ENCODE measurements around the gene PRPF8. TPM values are rescaled to one million over a fixed set of nuclear protein-coding genes. Genes with fewer than 3 reads are reported as not detected.

The PRPF8 gene
- total RNA-seq, 1 donor from 2014 or later = 263 TPM

DNA sequence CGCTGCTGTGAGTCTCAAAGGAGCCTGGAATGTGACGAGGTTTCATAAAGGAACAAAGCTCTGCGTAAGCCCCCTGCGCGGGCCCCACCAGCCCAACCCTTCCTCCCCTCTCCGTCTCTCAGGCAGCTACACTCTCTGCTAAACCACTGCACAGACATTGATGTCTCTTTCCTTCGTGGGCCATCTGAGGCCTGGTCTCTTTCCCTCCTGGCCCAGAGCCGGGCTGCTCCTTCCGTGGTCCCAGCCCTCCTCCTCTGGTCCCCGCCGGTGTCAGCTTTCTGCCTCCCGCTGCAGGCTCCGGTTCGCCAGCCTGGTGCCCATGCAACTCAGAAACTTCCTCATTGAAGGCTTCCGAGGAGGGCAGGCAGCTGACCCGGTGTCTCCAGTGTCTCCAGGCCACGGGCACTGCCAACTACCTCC lies 46.5 kb downstream of the PRPF8 start:
- H3K4me3 ChIP-seq = no peak overlapping the region
- peaks cover 31% of the 10 kb centered on the region for H3K36me3 ChIP-seq
- no peak for DNase-seq
- peaks cover 4% of the 10 kb centered on the region for H3K4me1 ChIP-seq
- intact Hi-C loops (cut with DNase I) = no loop called here
- TF ChIP-seq, protein P1, sequence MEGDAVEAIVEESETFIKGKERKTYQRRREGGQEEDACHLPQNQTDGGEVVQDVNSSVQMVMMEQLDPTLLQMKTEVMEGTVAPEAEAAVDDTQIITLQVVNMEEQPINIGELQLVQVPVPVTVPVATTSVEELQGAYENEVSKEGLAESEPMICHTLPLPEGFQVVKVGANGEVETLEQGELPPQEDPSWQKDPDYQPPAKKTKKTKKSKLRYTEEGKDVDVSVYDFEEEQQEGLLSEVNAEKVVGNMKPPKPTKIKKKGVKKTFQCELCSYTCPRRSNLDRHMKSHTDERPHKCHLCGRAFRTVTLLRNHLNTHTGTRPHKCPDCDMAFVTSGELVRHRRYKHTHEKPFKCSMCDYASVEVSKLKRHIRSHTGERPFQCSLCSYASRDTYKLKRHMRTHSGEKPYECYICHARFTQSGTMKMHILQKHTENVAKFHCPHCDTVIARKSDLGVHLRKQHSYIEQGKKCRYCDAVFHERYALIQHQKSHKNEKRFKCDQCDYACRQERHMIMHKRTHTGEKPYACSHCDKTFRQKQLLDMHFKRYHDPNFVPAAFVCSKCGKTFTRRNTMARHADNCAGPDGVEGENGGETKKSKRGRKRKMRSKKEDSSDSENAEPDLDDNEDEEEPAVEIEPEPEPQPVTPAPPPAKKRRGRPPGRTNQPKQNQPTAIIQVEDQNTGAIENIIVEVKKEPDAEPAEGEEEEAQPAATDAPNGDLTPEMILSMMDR (IDR thresholded peaks at IDR 0.05) = no peak
- H3K27me3 ChIP-seq = no peaks in the 10 kb centered on the region
- ATAC-seq = peak; percentile 1
- H3K9me3 ChIP-seq = no peaks in the 10 kb centered on the region
- H3K27ac ChIP-seq = no peak overlapping the region

DNA sequence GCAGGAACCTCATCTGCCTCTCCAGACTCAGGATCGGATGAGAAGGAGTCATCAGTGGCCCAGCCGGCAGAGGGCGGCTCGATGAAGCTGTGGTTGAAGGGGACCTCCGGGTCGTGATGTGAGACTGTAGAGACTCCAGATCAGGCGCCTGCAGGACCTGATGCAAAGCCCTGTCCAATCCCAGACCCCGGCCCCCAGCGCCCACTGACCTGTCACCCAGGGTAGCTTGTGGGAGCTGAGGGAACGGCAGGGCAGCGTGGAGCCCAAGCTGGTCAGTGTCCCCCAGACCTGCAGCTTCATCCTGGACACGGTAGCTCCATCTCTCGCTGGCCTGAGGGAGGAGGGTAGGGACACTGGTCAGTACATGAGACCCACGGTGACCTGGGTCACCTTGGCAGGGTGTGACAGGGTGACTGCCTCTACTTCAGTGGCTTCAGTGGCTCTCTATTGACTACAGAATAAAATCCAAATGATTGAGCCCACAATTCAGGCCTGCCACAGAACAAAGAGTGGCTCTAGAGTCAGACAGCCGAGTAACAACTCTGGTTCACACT lies 47.9 kb downstream of the PRPF8 start:
- peaks cover 31% of the 10 kb centered on the region for H3K36me3 ChIP-seq
- ATAC-seq (no peak), DNase-seq (no peak)
- TF ChIP-seq, protein P1 (IDR thresholded peaks at IDR 0.05) = no peak
- H3K27me3 ChIP-seq = no peaks in the 10 kb centered on the region
- no peak overlapping the region for H3K27ac ChIP-seq
- intact Hi-C loops (cut with DNase I) = no loop called here
- peaks cover 4% of the 10 kb centered on the region for H3K4me1 ChIP-seq
- H3K4me3 ChIP-seq = no peak overlapping the region
- H3K9me3 ChIP-seq = no peaks in the 10 kb centered on the region

DNA sequence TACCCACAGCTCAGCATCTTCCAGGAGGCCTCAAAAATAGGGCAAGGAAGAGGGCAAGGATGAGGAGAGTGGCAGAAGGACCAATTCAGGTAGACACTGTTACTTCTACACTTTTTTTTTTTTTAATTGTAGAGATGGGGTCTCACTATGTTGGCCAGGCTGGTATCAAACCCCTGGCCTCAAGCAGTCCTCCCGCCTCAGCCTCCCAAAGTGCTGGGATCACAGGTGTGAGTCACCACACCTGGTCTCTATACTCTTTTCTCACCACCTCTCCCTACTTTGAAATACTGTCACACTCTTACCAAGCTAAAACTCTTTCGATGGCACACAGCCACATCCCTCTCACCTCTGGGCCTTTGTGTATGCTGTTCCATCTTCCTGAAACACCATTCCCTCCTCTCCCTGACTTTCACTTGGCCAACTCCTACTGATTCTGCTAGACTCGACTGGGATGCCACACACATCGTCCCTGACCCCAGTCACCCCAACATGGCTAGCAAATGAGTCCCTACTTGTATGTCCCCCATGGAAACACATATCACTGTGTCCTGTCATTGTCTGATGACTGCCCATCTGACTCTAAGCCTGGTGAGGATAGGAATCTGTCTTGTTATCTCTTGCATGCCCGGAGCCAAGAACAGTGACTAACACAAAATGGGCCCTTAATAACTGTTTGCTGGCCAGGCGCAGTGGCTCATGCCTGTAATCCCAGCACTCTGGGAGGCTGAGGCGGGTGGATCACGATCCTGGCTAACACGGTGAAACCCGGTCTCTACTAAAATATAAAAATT lies 48.8 kb downstream of the PRPF8 start:
- intact Hi-C loops (cut with DNase I) = no loop called here
- Histone ChIP-seq H3K4me3 (no peak overlapping the region), H3K4me1 (peaks cover 4% of the 10 kb centered on the region), H3K9me3 (no peaks in the 10 kb centered on the region), H3K36me3 (peaks cover 31% of the 10 kb centered on the region), H3K27me3 (no peaks in the 10 kb centered on the region), H3K27ac (no peak overlapping the region)
- ATAC-seq (no peak), DNase-seq (no peak)
- TF ChIP-seq, protein P1 (IDR thresholded peaks at IDR 0.05) = no peak

DNA sequence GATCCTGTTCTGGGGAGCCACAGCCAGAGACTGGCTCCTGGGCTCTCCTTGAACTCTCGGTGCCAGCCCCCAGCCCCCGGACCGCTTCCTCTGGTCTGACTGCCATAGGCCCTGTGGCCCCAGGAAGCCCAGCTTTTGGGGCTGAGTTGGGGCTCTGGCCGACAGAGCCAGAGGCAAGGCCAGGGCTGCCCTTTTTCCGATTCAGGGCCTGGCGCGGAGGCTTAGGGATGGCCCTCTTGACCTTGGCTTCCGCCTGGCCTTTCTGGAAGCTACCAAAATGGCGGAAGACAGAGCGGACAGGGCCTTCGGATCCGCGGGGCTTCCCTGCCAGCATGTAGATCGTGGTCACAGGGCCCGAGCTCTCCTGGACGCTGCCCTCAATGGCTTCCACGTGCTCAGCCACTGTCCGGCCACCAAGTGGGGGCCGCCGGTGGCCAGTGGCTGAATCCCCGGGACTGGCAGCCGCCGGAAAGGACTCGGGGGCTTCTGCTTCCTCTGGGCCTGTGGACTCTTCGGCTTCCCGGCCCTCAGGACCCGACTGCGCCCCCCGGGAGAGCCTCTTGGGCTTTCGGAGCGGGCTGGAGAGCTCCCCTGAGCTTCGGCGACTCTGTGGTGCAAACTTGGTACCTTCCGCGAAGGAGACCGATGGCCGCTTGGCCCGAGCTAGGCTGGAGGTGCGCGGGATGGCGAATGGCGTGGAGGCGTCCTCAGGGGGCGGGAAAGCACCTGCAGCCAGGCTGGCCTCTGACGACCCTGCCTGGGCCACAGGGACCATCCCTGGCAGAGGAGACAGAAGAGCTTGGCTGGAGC lies 49.6 kb downstream of the PRPF8 start:
- DNase-seq = no peak
- intact Hi-C loops (cut with DNase I) = no loop called here
- Histone ChIP-seq H3K4me1 (peaks cover 6% of the 10 kb centered on the region), H3K36me3 (peaks cover 31% of the 10 kb centered on the region), H3K4me3 (no peak overlapping the region), H3K9me3 (no peaks in the 10 kb centered on the region), H3K27me3 (no peaks in the 10 kb centered on the region), H3K27ac (no peak overlapping the region)
- no peak for ATAC-seq
- TF ChIP-seq, protein P1 (IDR thresholded peaks at IDR 0.05) = no peak

DNA sequence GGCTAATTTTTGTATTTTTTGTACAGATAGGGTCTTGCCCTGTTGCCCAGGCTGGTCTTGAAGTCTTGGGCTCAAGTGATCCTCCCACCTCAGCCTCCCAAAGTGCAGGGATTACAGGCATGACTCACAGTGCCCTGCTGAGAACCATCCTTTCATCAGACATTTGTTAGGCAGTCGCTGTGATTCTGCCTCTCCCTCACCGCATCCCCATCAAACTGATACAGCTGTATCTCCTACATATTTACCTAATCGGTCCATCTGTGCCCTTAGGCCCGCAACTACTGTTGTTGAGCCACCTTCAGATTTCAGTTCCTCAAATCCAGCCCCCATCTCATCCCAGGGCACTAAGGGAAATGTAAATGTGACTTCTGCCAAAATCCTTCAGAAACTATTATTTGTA lies 54.0 kb downstream of the PRPF8 start:
- intact Hi-C loops (cut with DNase I) = no loop called here
- Histone ChIP-seq H3K4me1 (peaks cover 30% of the 10 kb centered on the region), H3K4me3 (no peak overlapping the region), H3K9me3 (no peaks in the 10 kb centered on the region), H3K27ac (no peak overlapping the region), H3K36me3 (peaks cover 15% of the 10 kb centered on the region), H3K27me3 (no peaks in the 10 kb centered on the region)
- no peak for DNase-seq
- ATAC-seq = no peak
- TF ChIP-seq, protein P1 (IDR thresholded peaks at IDR 0.05) = no peak
